ENCODE results near the gene TREX2. TPM values are rescaled to one million over a fixed set of nuclear protein-coding genes. Genes with fewer than 3 reads are reported as not detected.

Gene TREX2
- total and polyA plus RNA-seq, 11 donors, result 0.22 to 0.48 (median 0.29) TPM; not detected in 3

- no peak overlapping the region for H3K27ac ChIP-seq
- TF ChIP-seq CTCF (IDR thresholded peaks at IDR 0.05) (no peak), POLR2A (IDR thresholded peaks at IDR 0.05) (no peak)
- peaks cover 0 to 13% (median 0%) of the 10 kb centered on the region in 9 donors for H3K27me3 ChIP-seq
- H3K9me3 ChIP-seq, result no peaks in the 10 kb centered on the region
- WGBS, 4 donors, result 79 to 88% (median 84%) methylated on average over 17 of the region's 17 CpGs
- ATAC-seq, result no peak
- no peaks in the 10 kb centered on the region for H3K4me1 ChIP-seq
- H3K36me3 ChIP-seq, result no peaks in the 10 kb centered on the region
- intact Hi-C loops (cut with DNase I), result no loop called here
- no peak for DNase-seq
- H3K4me3 ChIP-seq, result no peak overlapping the region
Measured at GRCh38 chrX:153398275-153398960, 47.4 kb downstream of the TREX2 start.

GRCh38 chrX:153397256-153397960 lies 48.4 kb downstream of the TREX2 start:
- H3K36me3 ChIP-seq, result no peaks in the 10 kb centered on the region
- H3K27ac ChIP-seq, result no peak overlapping the region
- intact Hi-C loops (cut with DNase I), result no loop called here
- H3K9me3 ChIP-seq, result no peaks in the 10 kb centered on the region
- H3K27me3 ChIP-seq, result peaks cover 0 to 13% (median 0%) of the 10 kb centered on the region in 9 donors
- H3K4me1 ChIP-seq, result no peaks in the 10 kb centered on the region
- TF ChIP-seq POLR2A (IDR thresholded peaks at IDR 0.05) (no peak), CTCF (IDR thresholded peaks at IDR 0.05) (no peak)
- 84 to 88% (median 88%) methylated on average over 19 to 27 of the region's 27 CpGs for WGBS, 4 donors
- no peak overlapping the region for H3K4me3 ChIP-seq
- ATAC-seq, result no peak
- no peak for DNase-seq

- Histone ChIP-seq H3K27ac (no peak overlapping the region), H3K4me3 (no peak overlapping the region), H3K4me1 (no peaks in the 10 kb centered on the region), H3K36me3 (no peaks in the 10 kb centered on the region), H3K9me3 (no peaks in the 10 kb centered on the region), H3K27me3 (peaks cover 0 to 13% (median 0%) of the 10 kb centered on the region in 9 donors)
- TF ChIP-seq CTCF (IDR thresholded peaks at IDR 0.05) (no peak), POLR2A (IDR thresholded peaks at IDR 0.05) (no peak)
- intact Hi-C loops (cut with DNase I), result no loop called here
- DNase-seq (no peak), ATAC-seq (no peak)
- WGBS, 4 donors, result 82 to 91% (median 87%) methylated on average over 8 to 26 of the region's 26 CpGs
Measured at GRCh38 chrX:153396320-153397195, 49.3 kb downstream of the TREX2 start.

All from heart left ventricle (tissue), 16 donors.